Omental fat pad (tissue), 4 donors: ENCODE data around the gene BLVRA. TPM values are rescaled to one million over a fixed set of nuclear protein-coding genes. Genes with fewer than 3 reads are reported as not detected.
"Not testable (repeated sequence)": the region's sequence is repeated elsewhere in the genome, so short reads cannot be mapped to it uniquely, and the experiment has no call there.

Experiments used
- ATAC-seq: fragments of 150-250 bp; one replicate; pipeline ENCODE4 v1.9.1; 2016; ENCODE audit warnings: mild to moderate bottlenecking, moderate library complexity; ENCODE audit not compliant: low FRiP score
- DNase-seq: peaks from one replicate; pipeline ENCODE4 v3.0.0-alpha.2; 2019; ENCODE audit warnings: low spot score
- CTCF ChIP-seq, 3 donors: fragments of 450-650 bp; IDR thresholded peaks; one replicate each; pipeline ENCODE4 v1.5.1; 2016 to 2017; ENCODE audit warnings: antibody characterized with exemption in 3 of 3, mild to moderate bottlenecking in 3 of 3, moderate library complexity in 2 of 3
- total RNA-seq, 4 donors: library from RNA; depleted of rRNA; stranded (reverse); fragments of >200 nt; gene quantifications; one replicate each; pipeline ENCODE4 v1.1.0, GENCODE V29; 2016

Gene BLVRA
- total RNA-seq, 4 donors from 2014 or later, result 36.3 to 75.3 (median 58.8) TPM

GRCh38 chr7:43823941-43824340 lies 65.5 kb downstream of the BLVRA start:
- TF ChIP-seq CTCF (IDR thresholded peaks at IDR 0.05), result no peak
- no peak for DNase-seq
- no peak for ATAC-seq

GRCh38 chr7:43824513-43824912 lies 66.0 kb downstream of the BLVRA start:
- not testable (repeated sequence) for ATAC-seq

GRCh38 chr7:43824963-43825362 lies 66.5 kb downstream of the BLVRA start:
- DNase-seq (no peak), ATAC-seq (no peak)
- TF ChIP-seq CTCF (IDR thresholded peaks at IDR 0.05), result no peak

More at GRCh38 chr7:43824513-43824912, 66.0 kb downstream of the BLVRA start:
- DNase-seq, result not testable (repeated sequence)

GRCh38 chr7:43825391-43825808 lies 66.9 kb downstream of the BLVRA start:
- no peak for DNase-seq
- ATAC-seq, result no peak
- TF ChIP-seq CTCF (IDR thresholded peaks at IDR 0.05), result no peak

GRCh38 chr7:43830917-43831316 lies 72.4 kb downstream of the BLVRA start:
- DNase-seq, ATAC-seq: not testable (repeated sequence)

GRCh38 chr7:43834463-43835251 lies 76.2 kb downstream of the BLVRA start:
- no peak for DNase-seq
- no peak for ATAC-seq
- TF ChIP-seq CTCF (IDR thresholded peaks at IDR 0.05), result no peak

- DNase-seq (no peak), ATAC-seq (no peak)
- no peak for TF ChIP-seq CTCF (IDR thresholded peaks at IDR 0.05)
These were observed 79.8 kb downstream of the BLVRA start for GRCh38 chr7:43838201-43838658.

- no peak for TF ChIP-seq CTCF (IDR thresholded peaks at IDR 0.05)
- ATAC-seq (no peak), DNase-seq (no peak)
These were observed 84.8 kb downstream of the BLVRA start for GRCh38 chr7:43843296-43843695.
